Activated CD4-positive, alpha-beta memory T cell treated with anti-CD3 and anti-CD28 coated beads for 36 hours (primary cell): ENCODE results near the gene KAT8. TPM values are rescaled to one million over a fixed set of nuclear protein-coding genes. Genes with fewer than 3 reads are reported as not detected.
"Not testable (repeated sequence)": the region's sequence is repeated elsewhere in the genome, so short reads cannot be mapped to it uniquely, and the experiment has no call there.

Experiments used
- CTCF ChIA-PET: fragments of 350-600 bp; sonication (Branson Sonifier 250); formaldehyde crosslinking; loops from one replicate; lab custom pipeline; 2021; ENCODE audit warnings: antibody characterized with exemption, inconsistent platforms; lab: Charles Lee
- POLR2A ChIA-PET: fragments of 350-600 bp; sonication (Branson Sonifier 250); formaldehyde crosslinking; loops from one replicate; lab custom pipeline; 2021; ENCODE audit warnings: antibody characterized with exemption; lab: Charles Lee
- DNase-seq: peaks from one replicate; pipeline ENCODE4 v3.0.0-alpha.2; 2020
- H3K27ac Mint-ChIP-seq: one replicate; pipeline ENCODE4 v1.8.0; 2021; ENCODE audit warnings: mixed read lengths
- H3K27me3 Mint-ChIP-seq: one replicate; pipeline ENCODE4 v1.8.0; 2021; ENCODE audit warnings: mixed read lengths
- H3K36me3 Mint-ChIP-seq: one replicate; pipeline ENCODE4 v1.8.0; 2021; ENCODE audit warnings: mixed read lengths
- H3K4me1 Mint-ChIP-seq: one replicate; pipeline ENCODE4 v1.8.0; 2021; ENCODE audit warnings: low read depth, mixed read lengths
- H3K4me3 Mint-ChIP-seq: one replicate; pipeline ENCODE4 v1.8.0; 2021; ENCODE audit warnings: mild to moderate bottlenecking, mixed read lengths
- H3K9me3 Mint-ChIP-seq: one replicate; pipeline ENCODE4 v1.8.0; 2021; ENCODE audit warnings: mixed read lengths
- intact Hi-C: fragments of 100-400 bp; cut with micrococcal nuclease; formaldehyde crosslinking; loops from one replicate; pipeline ENCODE4 v1.15.1; 2023
- total RNA-seq, 2 experiments: library from RNA; stranded (reverse); gene quantifications; one replicate each; pipeline ENCODE4 v1.2.3, GENCODE V29; 2021

Gene KAT8
- total RNA-seq, 2 experiments from 2014 or later: 48.8 to 49.6 TPM

- DNase-seq, CTCF ChIA-PET, H3K9me3 Mint-ChIP-seq, H3K36me3 Mint-ChIP-seq, H3K27me3 Mint-ChIP-seq, H3K4me3 Mint-ChIP-seq, H3K27ac Mint-ChIP-seq: not testable (repeated sequence)
- H3K4me1 Mint-ChIP-seq: peaks cover 13% of the 10 kb centered on the region
- intact Hi-C loops: loop anchor here (5.0 kb wide), 1 partner anchor 147 kb away; no protein-coding TSS in a partner anchor
- POLR2A ChIA-PET: interaction anchor here (1.2 kb wide), 1 partner anchor 27 kb away, joined by 3 read pairs; the partner anchor contains the start of gene KAT8
Observed at GRCh38 chr16:31144418-31144817, 27.0 kb downstream of the KAT8 start.

GRCh38 chr16:31145398-31145990 lies 28.0 kb downstream of the KAT8 start:
- H3K27me3 Mint-ChIP-seq: peaks cover 4% of the 10 kb centered on the region
- POLR2A ChIA-PET: interaction anchor here (1.2 kb wide), 2 partner anchors 28 to 52 kb away, joined by 3 read pairs; partner anchors contain the start of gene KAT8
- no peaks in the 10 kb centered on the region for H3K36me3 Mint-ChIP-seq
- no peak overlapping the region for H3K27ac Mint-ChIP-seq
- H3K9me3 Mint-ChIP-seq: no peaks in the 10 kb centered on the region
- CTCF ChIA-PET: interaction anchor here (0.6 to 1.3 kb wide), 3 partner anchors 32 to 211 kb away, joined by 3 to 4 read pairs (median 3); no protein-coding TSS in a partner anchor
- H3K4me1 Mint-ChIP-seq: peaks cover 13% of the 10 kb centered on the region
- no peak for DNase-seq
- H3K4me3 Mint-ChIP-seq: no peak overlapping the region
- intact Hi-C loops: no loop called here

- Mint-ChIP-seq H3K36me3 (no peaks in the 10 kb centered on the region), H3K4me1 (peaks cover 7% of the 10 kb centered on the region), H3K9me3 (no peaks in the 10 kb centered on the region), H3K4me3 (no peak overlapping the region), H3K27me3 (peaks cover 4% of the 10 kb centered on the region), H3K27ac (no peak overlapping the region)
- intact Hi-C loops: no loop called here
- DNase-seq: no peak
- ChIA-PET CTCF (interaction anchor here (1.0 kb wide), 1 partner anchor 27 kb away, joined by 4 read pairs; no protein-coding TSS in a partner anchor), POLR2A (no interaction called here)
Observed at GRCh38 chr16:31147574-31147973, 30.1 kb downstream of the KAT8 start.

DNA sequence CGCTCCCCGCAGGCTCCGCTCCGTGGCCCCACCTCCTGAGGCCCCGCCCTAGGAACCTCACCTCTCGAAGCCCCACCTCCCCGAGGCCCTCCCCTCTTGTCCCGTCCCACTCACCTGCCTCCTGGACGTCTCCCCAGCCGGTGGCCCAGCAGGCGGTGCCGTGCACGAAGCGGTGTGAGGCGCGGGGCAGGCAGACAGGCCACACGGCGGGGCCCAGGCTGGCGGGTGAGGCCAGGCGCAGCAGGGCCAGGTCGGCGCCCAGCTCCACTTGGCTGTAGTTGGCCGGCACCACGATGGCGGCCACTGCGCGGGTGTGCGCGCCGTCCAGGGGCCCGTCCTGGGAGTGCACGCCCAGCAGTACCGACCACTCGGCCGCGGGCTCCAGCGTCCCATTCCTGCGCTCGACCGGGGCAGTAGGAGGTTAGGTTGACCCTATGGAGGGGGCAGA lies 30.8 kb downstream of the KAT8 start:
- CTCF ChIA-PET: interaction anchor here (1.0 kb wide), 1 partner anchor 28 kb away, joined by 4 read pairs; no protein-coding TSS in a partner anchor
- H3K36me3 Mint-ChIP-seq: no peaks in the 10 kb centered on the region
- H3K4me3 Mint-ChIP-seq: no peak overlapping the region
- peaks cover 6% of the 10 kb centered on the region for H3K4me1 Mint-ChIP-seq
- no peak for DNase-seq
- no peaks in the 10 kb centered on the region for H3K9me3 Mint-ChIP-seq
- intact Hi-C loops: no loop called here
- peaks cover 4% of the 10 kb centered on the region for H3K27me3 Mint-ChIP-seq
- POLR2A ChIA-PET: no interaction called here
- H3K27ac Mint-ChIP-seq: no peak overlapping the region

GRCh38 chr16:31148896-31149295 lies 31.4 kb downstream of the KAT8 start:
- ChIA-PET POLR2A (no interaction called here), CTCF (no interaction called here)
- H3K27ac Mint-ChIP-seq: no peak overlapping the region

GRCh38 chr16:31149332-31149731 lies 31.9 kb downstream of the KAT8 start:
- DNase-seq: no peak
- CTCF ChIA-PET: no interaction called here
- Mint-ChIP-seq H3K36me3 (no peaks in the 10 kb centered on the region), H3K9me3 (no peaks in the 10 kb centered on the region), H3K4me1 (no peaks in the 10 kb centered on the region), H3K4me3 (no peak overlapping the region), H3K27ac (no peak overlapping the region), H3K27me3 (peaks cover 4% of the 10 kb centered on the region)
- intact Hi-C loops: no loop called here
- POLR2A ChIA-PET: no interaction called here

More at GRCh38 chr16:31148896-31149295, 31.4 kb downstream of the KAT8 start:
- no peak for DNase-seq
- no peaks in the 10 kb centered on the region for H3K9me3 Mint-ChIP-seq
- no peaks in the 10 kb centered on the region for H3K36me3 Mint-ChIP-seq
- peaks cover 4% of the 10 kb centered on the region for H3K27me3 Mint-ChIP-seq
- H3K4me1 Mint-ChIP-seq: no peaks in the 10 kb centered on the region
- no peak overlapping the region for H3K4me3 Mint-ChIP-seq
- intact Hi-C loops: no loop called here

- no peak for DNase-seq
- intact Hi-C loops: no loop called here
- Mint-ChIP-seq H3K36me3 (no peaks in the 10 kb centered on the region), H3K4me3 (no peak within 1 kb of the TSS), H3K4me1 (no peaks in the 10 kb centered on the region), H3K27ac (no peak within 1 kb of the TSS), H3K27me3 (peaks cover 4% of the 10 kb centered on the region), H3K9me3 (no peaks in the 10 kb centered on the region)
- ChIA-PET POLR2A (no interaction called here), CTCF (interaction anchor here (1.9 kb wide), 1 partner anchor 8 kb away, joined by 8 read pairs; no protein-coding TSS in a partner anchor)
Observed at GRCh38 chr16:31149894-31150890, 32.7 kb downstream of the KAT8 start, which contains the start of gene PRSS36. TSS of gene PRSS36 (minus strand) at chr16:31150066. CDS start at chr16:31150035, 31 bp downstream.

- H3K36me3 Mint-ChIP-seq, DNase-seq, POLR2A ChIA-PET, H3K27me3 Mint-ChIP-seq, intact Hi-C loops, H3K4me3 Mint-ChIP-seq, H3K9me3 Mint-ChIP-seq, H3K4me1 Mint-ChIP-seq, H3K27ac Mint-ChIP-seq: not testable (repeated sequence)
- CTCF ChIA-PET: interaction anchor here (1.9 kb wide), 1 partner anchor 9 kb away, joined by 8 read pairs; no protein-coding TSS in a partner anchor
Observed at GRCh38 chr16:31150976-31151375, 33.5 kb downstream of the KAT8 start.

DNA sequence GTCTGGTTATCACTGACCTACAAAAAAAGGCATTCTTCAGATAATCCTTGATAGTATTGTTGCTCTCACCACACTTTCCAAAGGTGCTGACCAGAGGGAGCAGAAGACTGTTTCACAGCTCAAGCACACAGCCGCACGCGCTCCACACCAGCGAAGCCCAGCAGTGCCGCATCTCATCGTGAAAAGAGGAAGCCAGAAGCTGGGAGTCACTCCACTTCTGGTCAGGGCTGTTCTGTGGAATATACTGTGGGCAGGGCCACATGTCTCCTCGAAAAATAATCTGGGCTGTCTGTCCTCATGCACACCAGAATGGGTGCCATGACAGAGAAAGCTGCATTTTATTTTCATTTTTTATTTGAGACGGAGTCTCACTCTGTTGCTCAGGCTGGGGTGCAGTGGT lies 39.7 kb downstream of the KAT8 start:
- intact Hi-C loops: no loop called here
- peaks cover 8% of the 10 kb centered on the region for H3K4me1 Mint-ChIP-seq
- ChIA-PET POLR2A (interaction anchor here (0.5 kb wide), 1 partner anchor 15 kb away, joined by 3 read pairs; no protein-coding TSS in a partner anchor), CTCF (interaction anchor here (1.3 to 3.0 kb wide), 3 partner anchors 8 to 203 kb away, joined by 3 to 17 read pairs (median 3); no protein-coding TSS in a partner anchor)
- H3K9me3 Mint-ChIP-seq: no peaks in the 10 kb centered on the region
- no peak overlapping the region for H3K4me3 Mint-ChIP-seq
- no peak for DNase-seq
- H3K36me3 Mint-ChIP-seq: no peaks in the 10 kb centered on the region
- H3K27me3 Mint-ChIP-seq: peaks cover 4% of the 10 kb centered on the region
- H3K27ac Mint-ChIP-seq: no peak overlapping the region

- Mint-ChIP-seq H3K27ac (no peak overlapping the region), H3K4me1 (no peaks in the 10 kb centered on the region), H3K27me3 (no peaks in the 10 kb centered on the region), H3K9me3 (no peaks in the 10 kb centered on the region), H3K36me3 (no peaks in the 10 kb centered on the region), H3K4me3 (no peak overlapping the region)
- ChIA-PET CTCF (interaction anchor here (1.0 to 1.9 kb wide), 2 partner anchors 9 to 25 kb away, joined by 4 to 10 read pairs; no protein-coding TSS in a partner anchor), POLR2A (interaction anchor here (0.7 kb wide), 1 partner anchor 26 kb away, joined by 3 read pairs; no protein-coding TSS in a partner anchor)
- intact Hi-C loops: no loop called here
- DNase-seq: no peak
Observed at GRCh38 chr16:31167315-31167714, 49.9 kb downstream of the KAT8 start.

DNA sequence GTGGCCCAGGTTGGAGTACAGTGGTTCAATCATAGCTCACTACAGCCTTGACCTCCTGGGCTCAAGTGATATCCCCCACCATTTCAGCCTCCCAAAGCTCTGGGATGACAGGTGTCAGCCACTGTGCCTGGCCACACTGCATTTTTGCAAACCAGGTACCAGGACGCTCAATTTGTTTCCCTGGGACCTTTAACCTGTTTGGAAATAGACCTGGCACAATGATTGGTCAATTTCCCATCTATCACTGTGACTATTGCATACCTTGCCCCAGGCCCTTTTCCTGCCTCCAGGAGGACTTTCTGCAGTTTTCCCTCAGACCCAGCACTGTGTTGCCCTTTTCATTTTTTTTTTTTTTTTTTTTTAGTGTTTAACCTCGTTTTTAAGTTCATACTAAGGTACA lies 51.4 kb downstream of the KAT8 start:
- POLR2A ChIA-PET: no interaction called here

More for the DNA sequence above, 51.4 kb downstream of the KAT8 start:
- Mint-ChIP-seq H3K27ac (no peak overlapping the region), H3K36me3 (no peaks in the 10 kb centered on the region), H3K4me3 (no peak overlapping the region), H3K9me3 (no peaks in the 10 kb centered on the region), H3K4me1 (no peaks in the 10 kb centered on the region), H3K27me3 (no peaks in the 10 kb centered on the region)
- no peak for DNase-seq
- intact Hi-C loops: no loop called here
- CTCF ChIA-PET: interaction anchor here (1.9 kb wide), 1 partner anchor 27 kb away, joined by 10 read pairs; no protein-coding TSS in a partner anchor
